ENCODE data around the gene PTER.

- TF ChIP-seq, protein P1, sequence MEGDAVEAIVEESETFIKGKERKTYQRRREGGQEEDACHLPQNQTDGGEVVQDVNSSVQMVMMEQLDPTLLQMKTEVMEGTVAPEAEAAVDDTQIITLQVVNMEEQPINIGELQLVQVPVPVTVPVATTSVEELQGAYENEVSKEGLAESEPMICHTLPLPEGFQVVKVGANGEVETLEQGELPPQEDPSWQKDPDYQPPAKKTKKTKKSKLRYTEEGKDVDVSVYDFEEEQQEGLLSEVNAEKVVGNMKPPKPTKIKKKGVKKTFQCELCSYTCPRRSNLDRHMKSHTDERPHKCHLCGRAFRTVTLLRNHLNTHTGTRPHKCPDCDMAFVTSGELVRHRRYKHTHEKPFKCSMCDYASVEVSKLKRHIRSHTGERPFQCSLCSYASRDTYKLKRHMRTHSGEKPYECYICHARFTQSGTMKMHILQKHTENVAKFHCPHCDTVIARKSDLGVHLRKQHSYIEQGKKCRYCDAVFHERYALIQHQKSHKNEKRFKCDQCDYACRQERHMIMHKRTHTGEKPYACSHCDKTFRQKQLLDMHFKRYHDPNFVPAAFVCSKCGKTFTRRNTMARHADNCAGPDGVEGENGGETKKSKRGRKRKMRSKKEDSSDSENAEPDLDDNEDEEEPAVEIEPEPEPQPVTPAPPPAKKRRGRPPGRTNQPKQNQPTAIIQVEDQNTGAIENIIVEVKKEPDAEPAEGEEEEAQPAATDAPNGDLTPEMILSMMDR (IDR thresholded peaks at IDR 0.05; ENCODE audit: low read depth, low read length), result no peak
- TF ChIP-seq POLR2A (IDR thresholded peaks at IDR 0.05; ENCODE audit: extremely low read depth, insufficient read length) (no peak), MAX (IDR thresholded peaks at IDR 0.05; ENCODE audit: low read depth, low read length) (no peak), MYC (IDR thresholded peaks at IDR 0.05; ENCODE audit: low read depth, low read length) (no peak)
Observed at GRCh38 chr10:16393271-16393858, 43.4 kb upstream of the PTER start.

All from NB4 (cell line).